BE2C (cell line): ENCODE results near the gene FOXO6.

ENCODE experiments used
- DNase-seq: peaks from one replicate; pipeline ENCODE4 v3.0.0-alpha.2; 2020
- H3K27me3 ChIP-seq: fragments of 250-450 bp; sonication (Bioruptor Pico); 2 replicates; pipeline ENCODE4 v1.5.1; 2020; ENCODE audit warnings: mild to moderate bottlenecking
- H3K36me3 ChIP-seq: fragments of 250-450 bp; sonication (Bioruptor Pico); 2 replicates; pipeline ENCODE4 v1.5.1; 2020; ENCODE audit warnings: mild to moderate bottlenecking
- H3K4me1 ChIP-seq: fragments of 250-450 bp; sonication (Bioruptor Pico); 2 replicates; pipeline ENCODE4 v1.5.1; 2020
- H3K4me3 ChIP-seq: 2 replicates; pipeline ENCODE4 v1.5.1; 2011; ENCODE audit warnings: low read depth, low read length
- H3K9me3 ChIP-seq: fragments of 250-450 bp; sonication (Bioruptor Pico); 2 replicates; pipeline ENCODE4 v1.5.1; 2020
- CTCF ChIP-seq: IDR thresholded peaks from 2 replicates; pipeline ENCODE4 v1.5.1; 2012; ENCODE audit warnings: mild to moderate bottlenecking, low read depth, low read length

FOXO6 gene

DNA sequence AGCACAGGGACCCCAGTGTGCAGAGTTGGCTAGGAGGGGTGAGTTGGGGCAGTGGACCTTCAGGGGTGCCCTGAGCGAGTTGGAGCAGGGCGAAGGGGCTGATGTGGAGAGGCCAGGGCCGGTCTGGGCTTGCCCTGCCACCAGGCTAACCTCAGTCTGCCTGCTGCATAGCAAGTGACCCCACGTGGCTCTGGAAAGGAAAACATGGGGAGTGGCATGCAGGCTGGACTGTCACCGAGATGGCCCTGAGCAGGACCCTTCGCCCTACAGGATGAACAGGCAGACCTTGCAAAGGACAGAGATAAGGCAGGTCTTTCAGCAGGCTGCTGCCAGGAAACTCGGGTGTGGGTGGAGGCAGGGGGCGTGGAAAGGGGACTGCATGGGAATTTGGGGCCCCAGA is 51.5 kb downstream of the FOXO6 start:
- H3K27me3 ChIP-seq = no peaks in the 10 kb centered on the region

GRCh38 chr1:41413748-41414281 is 52.6 kb downstream of the FOXO6 start:
- no peak overlapping the region for H3K4me3 ChIP-seq
- no peak for TF ChIP-seq CTCF
- no peaks in the 10 kb centered on the region for H3K27me3 ChIP-seq
- no peak for DNase-seq
- peaks cover 3% of the 10 kb centered on the region; the same call in 1 of the 2 replicates for H3K4me1 ChIP-seq
- no peaks in the 10 kb centered on the region for H3K36me3 ChIP-seq
- H3K9me3 ChIP-seq = no peaks in the 10 kb centered on the region

More for the DNA sequence above, 51.5 kb downstream of the FOXO6 start:
- Histone ChIP-seq H3K4me1 (peaks cover 3% of the 10 kb centered on the region; the same call in 1 of the 2 replicates), H3K4me3 (no peak overlapping the region), H3K36me3 (no peaks in the 10 kb centered on the region), H3K9me3 (no peaks in the 10 kb centered on the region)
- no peak for TF ChIP-seq CTCF
- no peak for DNase-seq

- H3K4me1 ChIP-seq = peaks cover 3% of the 10 kb centered on the region; the same call in 1 of the 2 replicates
- DNase-seq = no peak
Measured at GRCh38 chr1:41414296-41414695, 53.1 kb downstream of the FOXO6 start.

GRCh38 chr1:41414716-41415306 is 53.6 kb downstream of the FOXO6 start:
- Histone ChIP-seq H3K4me1 (peaks cover 3% of the 10 kb centered on the region; the same call in 1 of the 2 replicates), H3K27me3 (no peaks in the 10 kb centered on the region), H3K4me3 (no peak overlapping the region), H3K36me3 (no peaks in the 10 kb centered on the region), H3K9me3 (no peaks in the 10 kb centered on the region)
- no peak for TF ChIP-seq CTCF
- DNase-seq = peak; percentile 47

More at GRCh38 chr1:41414296-41414695, 53.1 kb downstream of the FOXO6 start:
- TF ChIP-seq CTCF = no peak
- no peak overlapping the region for H3K4me3 ChIP-seq
- no peaks in the 10 kb centered on the region for H3K27me3 ChIP-seq
- no peaks in the 10 kb centered on the region for H3K9me3 ChIP-seq
- H3K36me3 ChIP-seq = no peaks in the 10 kb centered on the region

DNA sequence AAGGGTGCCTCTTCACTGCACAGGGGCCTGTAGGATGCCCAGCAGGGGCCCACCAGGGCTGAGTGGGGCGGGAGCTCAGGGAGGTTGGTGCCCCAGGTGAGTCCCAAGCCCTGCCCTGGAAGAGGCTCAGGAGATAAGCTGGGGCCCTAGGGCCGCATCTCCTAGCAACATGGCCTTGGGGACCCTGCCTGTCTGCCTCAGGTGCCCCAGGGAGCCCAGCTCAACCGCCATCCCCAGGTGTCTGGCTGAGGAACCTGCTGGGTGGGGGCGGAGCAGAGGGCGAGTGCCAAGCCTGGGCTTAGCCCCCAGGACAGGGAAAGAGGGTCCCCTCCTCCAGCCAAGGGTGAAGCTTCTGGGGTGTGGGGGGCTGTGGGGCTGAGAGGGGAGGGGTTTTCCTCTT is 54.8 kb downstream of the FOXO6 start:
- Histone ChIP-seq H3K27me3 (no peaks in the 10 kb centered on the region), H3K4me3 (no peak overlapping the region), H3K4me1 (peaks cover 3% of the 10 kb centered on the region; the same call in 1 of the 2 replicates), H3K9me3 (no peaks in the 10 kb centered on the region), H3K36me3 (no peaks in the 10 kb centered on the region)
- no peak for TF ChIP-seq CTCF
- DNase-seq = no peak
